ENCODE measurements around the gene CIPC. TPM values are rescaled to one million over a fixed set of nuclear protein-coding genes. Genes with fewer than 3 reads are reported as not detected.

Gene CIPC
- total and polyA plus RNA-seq, 2 of the 4 experiments (the other 2 are of a cell fraction), result 6.6 to 12.9 TPM

GRCh38 chr14:77131206-77131605 lies 33.1 kb downstream of the CIPC start:
- Histone ChIP-seq H2AK9ac (replicated peaks; ENCODE audit: low read depth, low read length, poor library complexity) (no peak overlapping the region), H3K9ac (ENCODE audit: low read depth, low read length) (no peak overlapping the region), H3K27me3 (ENCODE audit: control insufficient read depth, insufficient read depth, low read length) (peaks cover 46% of the 10 kb centered on the region), H3K18ac (ENCODE audit: low read depth, low read length) (no peak overlapping the region), H3K27ac (ENCODE audit: insufficient read depth, low read length) (no peak overlapping the region), H3K56ac (ENCODE audit: extremely low read depth, insufficient read depth, low read length) (no peak overlapping the region), H2AFZ (replicated peaks; ENCODE audit: low read length, poor library complexity) (no peak overlapping the region), H2BK5ac (ENCODE audit: low read depth, low read length, poor library complexity, severe bottlenecking) (no peak overlapping the region), H4K8ac (ENCODE audit: low read depth in 2 of 2, low read length in 2 of 2) (no peak overlapping the region), H2BK120ac (ENCODE audit: low read depth, low read length) (no peak overlapping the region), H3K4me3 (ENCODE audit: insufficient read depth, low read depth, low read length) (no peak overlapping the region), H3K79me1 (ENCODE audit: low read depth in 1 of 2, low read length in 2 of 2) (no peaks in the 10 kb centered on the region), H3K23ac (ENCODE audit: low read depth, low read length) (no peak overlapping the region), H3K36me3 (ENCODE audit: control insufficient read depth, insufficient read depth, low read length) (no peaks in the 10 kb centered on the region), H3K14ac (replicated peaks; ENCODE audit: low read depth, low read length) (no peak overlapping the region), H2AK5ac (ENCODE audit: low read depth, low read length) (no peak overlapping the region), H4K5ac (ENCODE audit: low read depth, low read length) (no peak overlapping the region), H2BK20ac (ENCODE audit: low read depth, low read length) (no peak overlapping the region), H3K9me1 (ENCODE audit: insufficient read depth, low read length) (no peaks in the 10 kb centered on the region), H3K4ac (ENCODE audit: low read depth, low read length) (no peak overlapping the region), H3K9me3 (ENCODE audit: control insufficient read depth, insufficient read depth, low read length) (no peaks in the 10 kb centered on the region), H3K4me1 (ENCODE audit: control insufficient read depth, insufficient read depth, low read length) (no peaks in the 10 kb centered on the region), H4K20me1 (ENCODE audit: insufficient read depth, low read length) (no peaks in the 10 kb centered on the region), H4K91ac (ENCODE audit: insufficient read depth, low read depth, low read length) (no peak overlapping the region), H3K4me2 (ENCODE audit: low read depth, low read length) (no peak overlapping the region), H2BK15ac (ENCODE audit: low read depth, low read length) (no peak overlapping the region)
- TF ChIP-seq MXI1 (IDR thresholded peaks at IDR 0.05; ENCODE audit: borderline replicate concordance, low read depth, low read length) (no peak), MAFK (IDR thresholded peaks at IDR 0.05; ENCODE audit: low read depth, low read length) (no peak), RFX5 (IDR thresholded peaks at IDR 0.05; ENCODE audit: low read depth, low read length) (no peak), SMC3 (IDR thresholded peaks at IDR 0.05; ENCODE audit: low read depth, low read length) (no peak), BHLHE40 (IDR thresholded peaks at IDR 0.05; ENCODE audit: low read depth, low read length) (no peak), CTCF (conservative IDR thresholded peaks at IDR 0.05; ENCODE audit: low read depth, low read length) (no peak), FOS (IDR thresholded peaks at IDR 0.05; ENCODE audit: low read depth, low read length) (no peak), MAZ (IDR thresholded peaks at IDR 0.05; ENCODE audit: borderline replicate concordance, low read depth, low read length) (no peak), CHD1 (IDR thresholded peaks at IDR 0.05; ENCODE audit: low read depth, low read length) (no peak)
- DNase-seq (no peak), ATAC-seq (ENCODE audit: low read depth) (no peak)
- dilution Hi-C loops (cut with HindIII; ENCODE audit: low sequenced_read_pairs, unreplicated experiment) (no loop called here), intact Hi-C loops (cut with micrococcal nuclease) (no loop called here), in situ Hi-C loops (cut with MboI; ENCODE audit: low sequenced_read_pairs) (no loop called here)
- no TSS peak for BruUV-seq (replicated peaks)
- 20% methylated on average over 1 of the region's 2 CpGs; no CpG with 5 or more reads in 1 of the 2 experiments for WGBS, 2 experiments (ENCODE audit: extremely low coverage in 2 of 2, insufficient read length in 1 of 2)
- POLR2A ChIA-PET (ENCODE audit: unreplicated experiment), result no interaction called here
- CTCF ChIA-PET, result no interaction called here

All from IMR-90 (cell line).